Gastroesophageal sphincter (tissue), 3 donors: ENCODE data around the gene HSD11B1.

ENCODE experiments used
- CTCF ChIP-seq, 4 experiments: fragments of 200-600 bp in 2 of 4; fragments of 450-650 bp in 2 of 4; sonication (generic) in 1 of 4; IDR thresholded peaks; one replicate each; pipeline ENCODE4 v1.5.1; 2017 to 2019; ENCODE audit warnings: antibody characterized with exemption in 4 of 4, mild to moderate bottlenecking in 2 of 4, moderate library complexity in 2 of 4
- EP300 ChIP-seq: sonication (generic); formaldehyde crosslinking; IDR thresholded peaks from one replicate; pipeline ENCODE4 v1.6.1; 2017; ENCODE audit warnings: antibody characterized with exemption, mild to moderate bottlenecking
- POLR2A ChIP-seq, 2 donors: fragments of 450-650 bp; IDR thresholded peaks; one replicate each; pipeline ENCODE4 v1.6.1; 2017; ENCODE audit warnings: antibody characterized with exemption in 2 of 2, mild to moderate bottlenecking in 2 of 2, moderate library complexity in 1 of 2
- POLR2AphosphoS5 ChIP-seq: sonication (generic); formaldehyde crosslinking; IDR thresholded peaks from one replicate; pipeline ENCODE4 v1.6.1; 2017; ENCODE audit warnings: antibody characterized with exemption

- TF ChIP-seq CTCF (IDR thresholded peaks at IDR 0.05) (no peak), POLR2A (IDR thresholded peaks at IDR 0.05) (no peak), EP300 (no peak), POLR2AphosphoS5 (no peak)
Observed at GRCh38 chr1:209678981-209679539, 25.6 kb upstream of the HSD11B1 start.
